ENCODE data around the gene FBXO36.

- TF ChIP-seq TAF1 (IDR thresholded peaks at IDR 0.05; ENCODE audit: borderline replicate concordance, insufficient read depth, low read length): no peak
- TF ChIP-seq POLR2AphosphoS5 (IDR thresholded peaks at IDR 0.05; ENCODE audit: low read depth, low read length): no peak
- no peak for TF ChIP-seq REST (IDR thresholded peaks at IDR 0.05; ENCODE audit: insufficient read depth in 1 of 2, low read depth in 2 of 2, low read length in 2 of 2)
- no peak for TF ChIP-seq FOXP2 (optimal IDR thresholded peaks at IDR 0.05; ENCODE audit: borderline replicate concordance, extremely low read depth, extremely low read length, insufficient read depth)
- TF ChIP-seq SIN3A (IDR thresholded peaks at IDR 0.05; ENCODE audit: borderline replicate concordance, insufficient read depth, low read length): no peak
These were observed 47.6 kb downstream of the FBXO36 start for GRCh38 chr2:229969921-229970320.

All from PFSK-1 (cell line).